WERI-Rb-1 (cell line): ENCODE measurements around the gene RNF175.

Source experiments
- DNase-seq: peaks from one replicate; pipeline ENCODE4 v3.0.0-alpha.2; 2020
- H3K27ac ChIP-seq: fragments of 250-450 bp; sonication (Bioruptor Pico); 2 replicates; pipeline ENCODE4 v1.5.1; 2020; ENCODE audit warnings: mild to moderate bottlenecking, moderate library complexity
- H3K27me3 ChIP-seq: fragments of 250-450 bp; sonication (Bioruptor Pico); 2 replicates; pipeline ENCODE4 v1.5.1; 2021; ENCODE audit warnings: mild to moderate bottlenecking, low read depth, moderate library complexity; ENCODE audit not compliant: insufficient read depth, severe bottlenecking
- H3K36me3 ChIP-seq: fragments of 250-450 bp; sonication (Bioruptor Pico); 2 replicates; pipeline ENCODE4 v1.5.1; 2020; ENCODE audit warnings: mild to moderate bottlenecking, moderate library complexity
- H3K4me3 ChIP-seq: 2 replicates; pipeline ENCODE4 v1.5.1; 2011; ENCODE audit warnings: low read depth, mild to moderate bottlenecking, control low read depth, low read length
- H3K9me3 ChIP-seq: fragments of 250-450 bp; sonication (Bioruptor Pico); 2 replicates; pipeline ENCODE4 v1.5.1; 2021; ENCODE audit warnings: mild to moderate bottlenecking, moderate library complexity; ENCODE audit not compliant: severe bottlenecking
- CTCF ChIP-seq: IDR thresholded peaks from 2 replicates; pipeline ENCODE4 v1.5.1; 2011; ENCODE audit warnings: low read depth, mild to moderate bottlenecking, control low read depth, inconsistent platforms, low read length

Gene RNF175

GRCh38 chr4:153788051-153788412 lies 28.2 kb upstream of the RNF175 start:
- Histone ChIP-seq H3K27ac (no peak overlapping the region), H3K4me3 (no peak overlapping the region), H3K27me3 (no peaks in the 10 kb centered on the region), H3K9me3 (peaks cover 2% of the 10 kb centered on the region), H3K36me3 (no peaks in the 10 kb centered on the region)
- TF ChIP-seq CTCF, result no peak
- DNase-seq, result no peak

- Histone ChIP-seq H3K27ac (0 out of 2 replicates have a peak overlapping the region, but pooled peaks have one; percentile 14), H3K36me3 (no peaks in the 10 kb centered on the region), H3K9me3 (peaks cover 2% of the 10 kb centered on the region), H3K4me3 (no peak overlapping the region), H3K27me3 (no peaks in the 10 kb centered on the region)
- no peak for TF ChIP-seq CTCF
- DNase-seq, result no peak
Observed at GRCh38 chr4:153787575-153787974, 27.8 kb upstream of the RNF175 start.

- Histone ChIP-seq H3K9me3 (no peaks in the 10 kb centered on the region), H3K36me3 (no peaks in the 10 kb centered on the region), H3K27me3 (no peaks in the 10 kb centered on the region), H3K4me3 (no peak overlapping the region), H3K27ac (0 out of 2 replicates have a peak overlapping the region, but pooled peaks have one; percentile 14)
- no peak for DNase-seq
- no peak for TF ChIP-seq CTCF
Observed at GRCh38 chr4:153787061-153787560, 27.3 kb upstream of the RNF175 start.

- Histone ChIP-seq H3K4me3 (no peak overlapping the region), H3K36me3 (no peaks in the 10 kb centered on the region), H3K27me3 (no peaks in the 10 kb centered on the region), H3K9me3 (no peaks in the 10 kb centered on the region), H3K27ac (peak overlapping the region; percentile 39)
- no peak for DNase-seq
- peak; percentile 56 for TF ChIP-seq CTCF
Observed at GRCh38 chr4:153785910-153786721, 26.3 kb upstream of the RNF175 start.

- Histone ChIP-seq H3K27ac (no peak overlapping the region), H3K36me3 (no peaks in the 10 kb centered on the region), H3K4me3 (no peak overlapping the region), H3K27me3 (no peaks in the 10 kb centered on the region), H3K9me3 (no peaks in the 10 kb centered on the region)
- no peak for DNase-seq
- TF ChIP-seq CTCF, result no peak
Observed at GRCh38 chr4:153784166-153784699, 24.4 kb upstream of the RNF175 start.
